ENCODE measurements around the gene SLC9A7. TPM values are rescaled to one million over a fixed set of nuclear protein-coding genes. Genes with fewer than 3 reads are reported as not detected.
A peak's percentile ranks its signal among the peaks of the same experiment; 100 is the strongest.

Gene SLC9A7
- total RNA-seq, 1 donor from 2014 or later, result 3.5 TPM

- no peaks in the 10 kb centered on the region for H3K27me3 Mint-ChIP-seq (ENCODE audit: insufficient read depth, low read depth)
- Histone ChIP-seq H3F3A (ENCODE audit: low read depth) (no peaks in the 10 kb centered on the region), H3K9ac (no peak overlapping the region), H3K4me3 (no peak overlapping the region), H3K36me3 (no peaks in the 10 kb centered on the region), H3K4me2 (no peak overlapping the region), H3K27me3 (no peaks in the 10 kb centered on the region), H4K20me1 (ENCODE audit: low read depth) (no peaks in the 10 kb centered on the region), H3K9me3 (ENCODE audit: low read depth) (peaks cover 5% of the 10 kb centered on the region), H3K27ac (no peak overlapping the region), H2AFZ (replicated peaks) (no peak overlapping the region), H3K4me1 (no peaks in the 10 kb centered on the region), H3K79me2 (ENCODE audit: low read depth) (no peaks in the 10 kb centered on the region)
- no peak overlapping the region for H3K4me3 Mint-ChIP-seq
- H3K36me3 Mint-ChIP-seq, result no peaks in the 10 kb centered on the region
- H3K9me3 Mint-ChIP-seq, result no peaks in the 10 kb centered on the region
- no peaks in the 10 kb centered on the region for H3K4me1 Mint-ChIP-seq
- TF ChIP-seq CTCF (IDR thresholded peaks at IDR 0.05) (no peak), EZH2 (IDR thresholded peaks at IDR 0.05) (no peak), EZH2phosphoT487 (IDR thresholded peaks at IDR 0.05) (no peak)
- no peak for DNase-seq (ENCODE audit: low spot score)
- no peak overlapping the region for H3K27ac Mint-ChIP-seq
Measured at GRCh38 chrX:46690818-46691217, 68.1 kb downstream of the SLC9A7 start.

- H3K27me3 Mint-ChIP-seq (ENCODE audit: insufficient read depth, low read depth), result no peaks in the 10 kb centered on the region
- H3K27ac Mint-ChIP-seq, result no peak overlapping the region
Measured at GRCh38 chrX:46687619-46688018, 71.3 kb downstream of the SLC9A7 start.

GRCh38 chrX:46686003-46686645, 72.8 kb downstream of the SLC9A7 start:
- H3F3A ChIP-seq (ENCODE audit: low read depth), result no peaks in the 10 kb centered on the region
- no peaks in the 10 kb centered on the region for H3K79me2 ChIP-seq (ENCODE audit: low read depth)
- H3K9ac ChIP-seq, result no peak overlapping the region
- H3K36me3 Mint-ChIP-seq, result no peaks in the 10 kb centered on the region
- H3K4me3 ChIP-seq, result no peak overlapping the region
- H3K27me3 ChIP-seq, result no peaks in the 10 kb centered on the region
- H3K4me2 ChIP-seq, result no peak overlapping the region
- H3K4me3 Mint-ChIP-seq, result no peak overlapping the region
- H3K4me1 Mint-ChIP-seq, result no peaks in the 10 kb centered on the region
- no peak overlapping the region for H3K27ac ChIP-seq
- no peaks in the 10 kb centered on the region for H4K20me1 ChIP-seq (ENCODE audit: low read depth)
- DNase-seq (ENCODE audit: low spot score), result peak; percentile 44
- H3K27ac Mint-ChIP-seq, result no peak overlapping the region
- peaks cover 5% of the 10 kb centered on the region for H3K9me3 ChIP-seq (ENCODE audit: low read depth)
- no peak overlapping the region for H2AFZ ChIP-seq (replicated peaks)
- no peaks in the 10 kb centered on the region for H3K9me3 Mint-ChIP-seq
- TF ChIP-seq EZH2phosphoT487 (IDR thresholded peaks at IDR 0.05) (no peak), CTCF (IDR thresholded peaks at IDR 0.05) (peak; percentile 75)
- H3K36me3 ChIP-seq, result no peaks in the 10 kb centered on the region
- no peaks in the 10 kb centered on the region for H3K4me1 ChIP-seq
- no peaks in the 10 kb centered on the region for H3K27me3 Mint-ChIP-seq (ENCODE audit: insufficient read depth, low read depth)

More at GRCh38 chrX:46687619-46688018, 71.3 kb downstream of the SLC9A7 start:
- no peaks in the 10 kb centered on the region for H3K4me1 Mint-ChIP-seq
- no peak overlapping the region for H2AFZ ChIP-seq (replicated peaks)
- H3K27ac ChIP-seq, result no peak overlapping the region
- H3K4me2 ChIP-seq, result no peak overlapping the region
- no peak overlapping the region for H3K4me3 ChIP-seq
- no peaks in the 10 kb centered on the region for H3K4me1 ChIP-seq
- no peak for TF ChIP-seq EZH2phosphoT487 (IDR thresholded peaks at IDR 0.05)
- no peak for TF ChIP-seq CTCF (IDR thresholded peaks at IDR 0.05)
- TF ChIP-seq EZH2 (IDR thresholded peaks at IDR 0.05), result no peak
- H4K20me1 ChIP-seq (ENCODE audit: low read depth), result no peaks in the 10 kb centered on the region
- no peaks in the 10 kb centered on the region for H3K9me3 Mint-ChIP-seq
- no peak for DNase-seq (ENCODE audit: low spot score)
- H3K36me3 Mint-ChIP-seq, result no peaks in the 10 kb centered on the region
- H3K9me3 ChIP-seq (ENCODE audit: low read depth), result peaks cover 5% of the 10 kb centered on the region
- no peak overlapping the region for H3K9ac ChIP-seq
- no peaks in the 10 kb centered on the region for H3K79me2 ChIP-seq (ENCODE audit: low read depth)
- H3K27me3 ChIP-seq, result no peaks in the 10 kb centered on the region
- H3K4me3 Mint-ChIP-seq, result no peak overlapping the region
- H3F3A ChIP-seq (ENCODE audit: low read depth), result no peaks in the 10 kb centered on the region
- H3K36me3 ChIP-seq, result no peaks in the 10 kb centered on the region

All from neural progenitor cell (in vitro differentiated cells).